Gastrocnemius medialis (tissue), 4 donors: ENCODE results near the gene MYL4. TPM values are rescaled to one million over a fixed set of nuclear protein-coding genes. Genes with fewer than 3 reads are reported as not detected.

Experiments used
- ATAC-seq, 2 donors: fragments of 150-250 bp; one replicate each; pipeline ENCODE4 v1.9.1; 2016
- DNase-seq, 2 donors: peaks; one replicate each; pipeline ENCODE4 v3.0.0-alpha.2; 2019
- H3K27ac ChIP-seq, 4 donors: fragments of 200-600 bp; sonication (generic); 1 replicate in 1 of 4; 2 replicates in 3 of 4; pipeline ENCODE4 v1.5.1; 2016 to 2018; ENCODE audit warnings: mild to moderate bottlenecking in 2 of 4, moderate library complexity in 1 of 4
- H3K27me3 ChIP-seq, 3 donors: fragments of 200-600 bp; sonication (generic) in 2 of 3; 1 replicate in 1 of 3; 2 replicates in 2 of 3; pipeline versions ENCODE4 v1.5.1 to v1.6.0; 2016 to 2019; ENCODE audit warnings: mild to moderate bottlenecking in 1 of 3, moderate library complexity in 1 of 3
- H3K36me3 ChIP-seq, 2 donors: fragments of 200-600 bp; sonication (generic) in 1 of 2; one replicate each; pipeline ENCODE4 v1.5.1; 2017 to 2018
- H3K4me1 ChIP-seq, 2 donors: fragments of 200-600 bp; sonication (generic) in 1 of 2; one replicate each; pipeline ENCODE4 v1.5.1; 2016 to 2017; ENCODE audit warnings: mild to moderate bottlenecking in 2 of 2
- H3K4me3 ChIP-seq, 4 donors: fragments of 200-600 bp; sonication (generic) in 3 of 4; 1 replicate in 1 of 4; 2 replicates in 3 of 4; pipeline ENCODE4 v1.5.1; 2016 to 2019; ENCODE audit warnings: mild to moderate bottlenecking in 2 of 4
- H3K9me3 ChIP-seq, 3 donors: fragments of 200-600 bp; sonication (generic) in 2 of 3; 1 replicate in 1 of 3; 2 replicates in 2 of 3; pipeline ENCODE4 v1.5.1; 2016 to 2019
- POLR2A ChIP-seq, 2 donors: fragments of 450-650 bp; IDR thresholded peaks; one replicate each; pipeline ENCODE4 v1.6.1; 2017; ENCODE audit warnings: antibody characterized with exemption in 2 of 2, mild to moderate bottlenecking in 2 of 2, moderate library complexity in 2 of 2
- in situ Hi-C, 4 donors: fragments of 200-750 bp; cut with MboI; loops; one replicate each; pipeline versions ENCODE4 v1.15.0 to v1.8.0; 2017; ENCODE audit warnings: low sequenced_read_pairs in 4 of 4
- intact Hi-C: fragments of 100-400 bp; cut with DNase I; formaldehyde crosslinking; loops from one replicate; pipeline ENCODE4 v1.15.1; 2023; ENCODE audit warnings: low total_unique reads
- total RNA-seq, 4 donors: library from RNA; depleted of rRNA; stranded (reverse); fragments of >200 nt; gene quantifications; one replicate each; pipeline versions ENCODE4 v1.1.0 to v1.2.3, GENCODE V29; 2016
- TF ChIP-seq, protein P1 (sequence below), 5 experiments: fragments of 450-650 bp in 3 of 5; fragments of 200-600 bp in 2 of 5; sonication (generic) in 2 of 5; IDR thresholded peaks in 4 of 5; conservative IDR thresholded peaks in 1 of 5; 1 replicate in 4 of 5; 2 replicates in 1 of 5; pipeline ENCODE4 v1.5.1; 2016 to 2019; ENCODE audit warnings: antibody characterized with exemption in 5 of 5, mild to moderate bottlenecking in 3 of 5, moderate library complexity in 3 of 5

MYL4 gene
- total RNA-seq, 4 donors from 2014 or later: 0.97 TPM; not detected in 3

DNA sequence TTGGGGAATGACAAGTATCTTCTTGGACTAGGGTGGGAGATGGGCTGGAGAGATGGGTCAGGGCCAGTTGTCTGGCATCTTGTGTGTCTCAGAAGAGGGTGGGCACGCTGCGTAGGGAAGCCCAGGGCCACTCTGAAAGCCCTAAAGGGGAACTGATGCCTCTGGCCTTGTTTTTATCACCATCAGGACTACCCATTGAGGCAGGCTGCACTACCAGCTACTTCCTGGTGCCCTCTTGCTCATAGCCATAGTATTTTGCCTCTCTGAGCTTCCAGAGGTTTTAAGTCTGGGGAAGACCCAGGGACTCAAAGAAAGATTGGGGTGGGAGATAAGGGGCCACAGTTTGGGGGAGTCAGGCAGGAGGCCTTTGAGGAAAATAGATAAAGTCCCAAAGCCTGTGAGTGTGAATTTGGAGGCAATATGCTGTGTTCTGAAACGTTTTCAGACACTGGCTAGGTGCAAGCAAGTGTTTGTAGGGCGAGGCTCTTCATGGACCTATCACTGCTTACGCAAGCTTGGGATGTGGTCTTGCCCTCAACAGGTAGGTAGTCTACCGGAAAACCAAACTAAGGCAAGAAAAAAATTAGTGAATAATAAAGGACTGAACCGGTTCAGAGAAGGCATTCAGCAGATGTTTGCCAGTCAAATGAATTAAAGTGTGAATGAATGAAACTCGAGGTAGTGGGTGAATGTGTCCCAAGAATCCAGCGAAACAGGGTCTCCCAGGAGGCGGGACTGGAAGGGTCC is 43.8 kb downstream of the MYL4 start:
- H3K36me3 ChIP-seq: no peaks in the 10 kb centered on the region
- peak overlapping the region in 3 of 4 donors; percentile 9 to 49 (median 46) for H3K27ac ChIP-seq
- H3K4me3 ChIP-seq: peak overlapping the region; percentile 60 to 76 (median 64)
- intact Hi-C loops: loop anchor here (5.0 kb wide), 1 partner anchor 64 kb away; no protein-coding TSS in a partner anchor
- ATAC-seq: no peak
- peaks cover 15 to 23% (median 20%) of the 10 kb centered on the region in 3 donors for H3K27me3 ChIP-seq
- no peak for DNase-seq
- H3K4me1 ChIP-seq: peaks cover 3 to 6% of the 10 kb centered on the region in 2 donors
- H3K9me3 ChIP-seq: no peaks in the 10 kb centered on the region
- no peak for TF ChIP-seq POLR2A (IDR thresholded peaks at IDR 0.05)
- TF ChIP-seq, protein P1, sequence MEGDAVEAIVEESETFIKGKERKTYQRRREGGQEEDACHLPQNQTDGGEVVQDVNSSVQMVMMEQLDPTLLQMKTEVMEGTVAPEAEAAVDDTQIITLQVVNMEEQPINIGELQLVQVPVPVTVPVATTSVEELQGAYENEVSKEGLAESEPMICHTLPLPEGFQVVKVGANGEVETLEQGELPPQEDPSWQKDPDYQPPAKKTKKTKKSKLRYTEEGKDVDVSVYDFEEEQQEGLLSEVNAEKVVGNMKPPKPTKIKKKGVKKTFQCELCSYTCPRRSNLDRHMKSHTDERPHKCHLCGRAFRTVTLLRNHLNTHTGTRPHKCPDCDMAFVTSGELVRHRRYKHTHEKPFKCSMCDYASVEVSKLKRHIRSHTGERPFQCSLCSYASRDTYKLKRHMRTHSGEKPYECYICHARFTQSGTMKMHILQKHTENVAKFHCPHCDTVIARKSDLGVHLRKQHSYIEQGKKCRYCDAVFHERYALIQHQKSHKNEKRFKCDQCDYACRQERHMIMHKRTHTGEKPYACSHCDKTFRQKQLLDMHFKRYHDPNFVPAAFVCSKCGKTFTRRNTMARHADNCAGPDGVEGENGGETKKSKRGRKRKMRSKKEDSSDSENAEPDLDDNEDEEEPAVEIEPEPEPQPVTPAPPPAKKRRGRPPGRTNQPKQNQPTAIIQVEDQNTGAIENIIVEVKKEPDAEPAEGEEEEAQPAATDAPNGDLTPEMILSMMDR (IDR thresholded peaks at IDR 0.05 in 4 of 5, conservative IDR thresholded peaks at IDR 0.05 in 1 of 5): no peak
- in situ Hi-C loops: no loop called here

DNA sequence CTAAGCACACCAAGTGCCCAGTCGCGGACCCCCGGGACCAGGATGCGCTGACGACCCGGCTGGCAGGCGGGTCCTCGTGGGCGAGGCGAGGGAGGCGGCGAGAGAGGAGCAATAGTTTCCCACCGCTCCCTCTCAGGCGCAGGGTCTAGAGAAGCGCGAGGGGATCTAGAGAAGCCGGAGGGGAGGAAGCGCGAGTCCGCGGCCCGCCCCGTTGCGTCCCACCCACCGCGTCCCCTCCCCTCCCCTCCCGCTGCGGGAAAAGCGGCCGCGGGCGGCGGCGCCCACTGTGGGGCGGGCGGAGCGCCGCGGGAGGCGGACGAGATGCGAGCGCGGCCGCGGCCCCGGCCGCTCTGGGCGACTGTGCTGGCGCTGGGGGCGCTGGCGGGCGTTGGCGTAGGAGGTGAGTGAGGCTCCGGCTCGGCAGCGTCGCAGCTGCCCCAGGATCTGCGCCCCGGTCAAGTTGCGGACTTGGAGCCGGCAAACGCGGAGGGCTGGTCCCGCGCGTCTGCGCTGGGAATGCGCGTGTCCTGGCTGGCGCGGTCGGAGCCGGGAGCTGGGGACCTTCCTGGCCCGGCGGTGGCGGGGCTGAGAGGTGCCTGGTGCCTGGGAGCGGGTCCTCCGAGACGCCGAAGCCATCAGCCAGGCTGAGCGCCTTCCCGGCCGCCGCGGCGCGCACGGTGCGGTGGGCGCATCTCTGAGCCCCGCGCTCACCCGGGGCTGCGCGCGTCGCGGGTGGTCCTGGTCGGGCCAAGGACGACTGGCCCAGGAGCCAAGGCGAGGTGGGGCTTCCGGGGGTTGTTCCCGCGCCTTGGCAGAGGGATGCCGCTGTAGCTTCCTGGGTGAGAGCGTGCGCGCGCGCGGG is 44.6 kb downstream of the MYL4 start, which contains the start of gene ITGB3:
ITGB3 (plus strand) TSS at position 287 of the 862 bp plus-strand sequence; CDS start at position 322, 35 bp downstream.
- Histone ChIP-seq H3K4me3 (peak within 1 kb of the TSS; percentile 60 to 76 (median 64)), H3K27me3 (peaks cover 15 to 23% (median 20%) of the 10 kb centered on the region in 3 donors), H3K36me3 (no peaks in the 10 kb centered on the region), H3K4me1 (peaks cover 3 to 6% of the 10 kb centered on the region in 2 donors), H3K9me3 (no peaks in the 10 kb centered on the region), H3K27ac (peak within 1 kb of the TSS; percentile 39 to 71 (median 57))
- DNase-seq: peak; percentile 26 to 39
- ATAC-seq: peak; percentile 85 to 89
- in situ Hi-C loops: no loop called here
- peak; percentile 36 to 41 for TF ChIP-seq POLR2A (IDR thresholded peaks at IDR 0.05)
- TF ChIP-seq, protein P1 (IDR thresholded peaks at IDR 0.05 in 4 of 5, conservative IDR thresholded peaks at IDR 0.05 in 1 of 5): peak in 4 of 5 experiments; percentile 11 to 50 (median 40)
- intact Hi-C loops: loop anchor here (5.0 kb wide), 1 partner anchor 64 kb away; no protein-coding TSS in a partner anchor

GRCh38 chr17:47254403-47254943 is 45.3 kb downstream of the MYL4 start:
- Histone ChIP-seq H3K27ac (peak overlapping the region; percentile 39 to 71 (median 57)), H3K27me3 (peaks cover 15 to 23% (median 20%) of the 10 kb centered on the region in 3 donors), H3K4me1 (peaks cover 3 to 6% of the 10 kb centered on the region in 2 donors), H3K36me3 (no peaks in the 10 kb centered on the region), H3K4me3 (peak overlapping the region; percentile 60 to 76 (median 64)), H3K9me3 (no peaks in the 10 kb centered on the region)
- intact Hi-C loops (loop anchor here (5.0 kb wide), 1 partner anchor 63 kb away; no protein-coding TSS in a partner anchor), in situ Hi-C loops (no loop called here)
- ATAC-seq (no peak), DNase-seq (no peak)
- TF ChIP-seq POLR2A (IDR thresholded peaks at IDR 0.05): no peak
- TF ChIP-seq, protein P1 (IDR thresholded peaks at IDR 0.05 in 4 of 5, conservative IDR thresholded peaks at IDR 0.05 in 1 of 5): no peak

- TF ChIP-seq, protein P1 (IDR thresholded peaks at IDR 0.05 in 4 of 5, conservative IDR thresholded peaks at IDR 0.05 in 1 of 5): no peak
- no peak for TF ChIP-seq POLR2A (IDR thresholded peaks at IDR 0.05)
- ATAC-seq (no peak), DNase-seq (no peak)
- intact Hi-C loops: no loop called here
- peaks cover 15 to 23% (median 20%) of the 10 kb centered on the region in 3 donors for H3K27me3 ChIP-seq
- no peaks in the 10 kb centered on the region for H3K36me3 ChIP-seq
- H3K4me1 ChIP-seq: peaks cover 3 to 6% of the 10 kb centered on the region in 2 donors
- no peak overlapping the region for H3K4me3 ChIP-seq
- in situ Hi-C loops: no loop called here
- H3K27ac ChIP-seq: no peak overlapping the region
- no peaks in the 10 kb centered on the region for H3K9me3 ChIP-seq
Measured at GRCh38 chr17:47257651-47258339, 48.6 kb downstream of the MYL4 start.
